Ureter (tissue), 1 donor: Measurements from ENCODE around the gene TSC22D1. TPM values are rescaled to one million over a fixed set of nuclear protein-coding genes. Genes with fewer than 3 reads are reported as not detected.

Experiments
- DNase-seq: peaks from one replicate; pipeline ENCODE4 v3.0.0-alpha.2; 2020; ENCODE audit warnings: low spot score
- total RNA-seq: library from RNA; stranded (reverse); gene quantifications from one replicate; pipeline ENCODE4 v1.2.4, GENCODE V29; 2023
- donor health status: DM: yes; HTN: yes; CAD: no.

Gene TSC22D1
- total RNA-seq, 1 donor from 2014 or later = 162 TPM

DNA sequence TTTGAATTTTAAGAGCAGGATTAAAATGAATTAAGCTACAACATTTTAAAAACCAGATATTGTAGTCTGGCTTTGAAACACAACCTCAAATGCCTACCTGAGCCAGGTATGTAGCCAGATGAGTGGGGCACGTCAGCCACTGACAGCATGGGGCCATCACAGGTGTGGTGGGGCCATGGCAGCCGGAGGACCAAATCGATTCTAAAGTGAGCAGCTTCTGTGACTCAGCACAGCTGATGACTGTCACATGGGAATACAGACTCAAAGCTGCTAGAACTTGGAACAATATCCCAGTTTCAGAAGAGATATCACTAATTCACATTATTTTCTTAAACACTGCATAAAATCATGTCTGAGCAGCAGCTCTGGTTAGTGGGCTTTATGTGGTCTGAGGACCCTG, 149.7 kb downstream of the TSC22D1 start:
- no peak for DNase-seq

DNA sequence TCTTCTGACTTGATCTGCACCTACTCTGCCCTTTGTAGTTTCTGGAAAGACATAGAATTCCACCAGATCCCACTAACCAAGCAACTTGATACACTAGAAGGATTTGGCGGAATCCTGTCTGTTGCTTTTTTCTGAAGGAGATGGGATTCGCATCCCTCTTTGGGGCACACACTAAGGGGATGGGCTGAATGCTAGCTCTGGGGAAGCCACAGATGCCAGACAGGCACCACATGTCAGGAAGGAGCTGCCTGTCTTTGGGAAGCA, 150.4 kb downstream of the TSC22D1 start:
- peak; percentile 18 for DNase-seq

DNA sequence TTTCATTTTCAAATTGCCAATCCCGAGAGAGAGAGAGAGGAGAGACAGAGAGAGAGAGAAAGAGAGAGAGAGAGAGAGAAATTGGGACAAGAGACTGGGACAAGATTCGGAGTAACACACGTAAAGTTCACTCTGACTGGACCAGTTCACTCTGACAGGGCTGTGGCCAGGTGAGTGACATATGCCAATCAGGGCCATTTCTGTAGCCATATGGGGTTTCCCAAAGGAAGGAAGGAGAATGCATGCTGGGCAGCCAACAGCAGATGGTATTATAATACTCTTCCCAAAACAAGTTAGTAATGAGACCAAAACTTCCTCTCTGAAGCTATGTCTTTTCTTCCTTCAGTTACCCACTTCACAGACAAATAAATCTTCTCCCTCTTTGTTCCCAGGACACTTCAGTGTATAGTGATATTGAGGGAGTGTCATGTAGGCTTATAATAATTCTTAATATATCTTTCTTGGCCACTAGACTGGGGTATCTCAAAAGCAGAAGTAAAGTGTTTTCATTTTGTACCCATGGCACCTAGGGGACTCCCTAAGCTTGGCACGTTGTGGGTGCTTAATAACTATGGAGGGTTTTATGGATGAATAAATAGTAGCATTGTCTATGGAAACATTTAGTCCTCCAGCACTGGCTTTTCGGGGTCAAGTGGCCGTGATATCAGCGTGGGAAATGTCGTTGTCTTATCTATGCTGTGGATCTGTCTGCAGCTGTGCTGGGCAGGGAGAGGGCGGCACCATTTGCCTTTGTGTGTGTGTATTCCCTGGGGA, 150.9 kb downstream of the TSC22D1 start:
- no peak for DNase-seq

DNA sequence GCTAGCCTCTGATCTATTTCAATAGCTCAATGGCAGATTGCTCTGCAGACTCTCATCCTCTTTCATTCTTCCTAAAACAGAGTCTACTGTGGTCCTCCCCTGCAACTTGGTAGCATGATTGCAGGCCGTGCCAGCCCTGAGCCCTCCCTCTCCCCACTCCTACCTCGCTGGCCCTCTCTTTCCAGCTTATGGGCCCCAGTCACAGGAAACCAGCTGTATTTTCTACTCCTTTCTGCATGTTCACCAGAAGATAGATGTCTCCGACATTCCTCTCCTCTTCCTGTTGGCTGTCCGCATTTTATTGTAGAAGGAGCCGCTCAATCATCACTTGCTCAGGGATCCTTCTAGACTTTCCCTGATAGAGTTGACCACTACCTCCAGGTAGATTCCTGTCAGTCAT, 152.3 kb downstream of the TSC22D1 start:
- DNase-seq = no peak

DNA sequence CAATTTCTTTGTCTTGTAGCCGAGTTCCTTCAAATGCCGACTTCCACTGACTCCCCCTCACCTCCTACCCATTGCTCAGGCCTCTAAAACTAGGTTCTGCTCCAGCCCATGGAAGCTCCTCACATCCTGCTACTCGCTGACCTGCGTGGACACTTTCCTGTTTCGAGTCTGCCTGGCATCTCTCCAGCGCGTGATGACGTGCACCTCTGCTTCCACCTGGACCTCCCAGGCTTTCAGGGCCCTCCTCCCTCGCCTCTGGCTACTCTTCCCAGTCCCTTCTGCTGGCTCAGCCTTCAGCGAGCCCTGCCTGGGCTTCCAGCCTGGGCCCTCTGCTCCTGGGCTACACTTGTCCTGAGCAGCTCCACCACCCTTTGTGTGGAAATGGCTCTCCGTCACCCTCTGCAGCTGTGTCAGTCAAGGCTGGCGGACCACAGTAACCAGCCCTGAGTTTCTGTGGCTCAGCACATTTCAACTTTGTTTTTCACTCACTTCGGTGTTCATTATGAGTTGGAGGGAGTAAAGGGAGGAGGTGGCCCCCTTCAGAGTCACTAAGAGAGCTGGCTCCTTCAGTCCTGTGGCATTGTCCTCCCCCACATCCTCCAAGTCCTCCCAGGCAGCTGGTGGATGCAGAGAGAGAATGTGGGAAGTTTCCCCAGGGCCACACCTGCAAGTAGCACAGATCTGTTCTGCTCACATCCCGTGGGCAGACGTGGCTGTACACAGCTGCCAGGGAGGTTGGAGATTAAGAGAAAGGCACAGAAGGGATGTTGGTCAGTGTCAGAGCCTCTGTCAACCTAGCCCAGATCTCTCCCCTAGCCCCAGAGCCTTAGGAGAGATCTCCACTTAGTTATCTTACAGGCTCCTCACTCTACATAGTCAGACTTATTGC, 153.1 kb downstream of the TSC22D1 start:
- DNase-seq = peak; percentile 28

DNA sequence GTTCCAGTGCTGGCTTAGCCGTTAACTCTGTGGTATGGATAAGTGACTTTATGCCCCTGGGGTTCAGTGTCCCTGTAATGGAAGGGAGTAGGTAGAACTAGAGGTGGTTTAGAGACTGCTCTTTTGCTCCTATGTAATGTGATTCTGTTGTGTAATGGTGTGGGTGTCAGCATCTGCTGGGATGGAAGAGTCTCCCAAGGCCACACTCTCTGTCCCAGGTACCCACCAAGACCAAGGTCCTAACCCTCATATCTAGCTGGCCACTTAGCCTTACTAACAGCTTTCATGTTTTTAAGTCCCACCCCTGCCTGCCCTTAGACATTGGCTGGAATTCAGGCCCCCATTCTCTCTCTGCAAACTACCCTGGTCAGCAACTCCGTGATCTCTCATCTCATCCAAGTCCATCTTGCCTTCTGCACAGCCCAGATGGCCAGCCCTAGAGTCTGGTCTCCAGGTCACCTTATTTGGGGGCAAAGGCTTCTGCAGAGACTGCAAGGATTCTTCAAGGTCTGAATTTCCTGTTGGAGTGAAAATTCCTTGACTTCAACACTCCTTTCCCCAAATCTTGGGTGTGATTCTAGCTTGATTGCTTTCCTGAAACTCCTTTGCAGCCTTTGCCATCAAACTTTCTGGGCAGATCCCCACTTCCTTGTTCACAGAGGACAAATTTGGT, 154.1 kb downstream of the TSC22D1 start:
- peak; percentile 23 for DNase-seq

DNA sequence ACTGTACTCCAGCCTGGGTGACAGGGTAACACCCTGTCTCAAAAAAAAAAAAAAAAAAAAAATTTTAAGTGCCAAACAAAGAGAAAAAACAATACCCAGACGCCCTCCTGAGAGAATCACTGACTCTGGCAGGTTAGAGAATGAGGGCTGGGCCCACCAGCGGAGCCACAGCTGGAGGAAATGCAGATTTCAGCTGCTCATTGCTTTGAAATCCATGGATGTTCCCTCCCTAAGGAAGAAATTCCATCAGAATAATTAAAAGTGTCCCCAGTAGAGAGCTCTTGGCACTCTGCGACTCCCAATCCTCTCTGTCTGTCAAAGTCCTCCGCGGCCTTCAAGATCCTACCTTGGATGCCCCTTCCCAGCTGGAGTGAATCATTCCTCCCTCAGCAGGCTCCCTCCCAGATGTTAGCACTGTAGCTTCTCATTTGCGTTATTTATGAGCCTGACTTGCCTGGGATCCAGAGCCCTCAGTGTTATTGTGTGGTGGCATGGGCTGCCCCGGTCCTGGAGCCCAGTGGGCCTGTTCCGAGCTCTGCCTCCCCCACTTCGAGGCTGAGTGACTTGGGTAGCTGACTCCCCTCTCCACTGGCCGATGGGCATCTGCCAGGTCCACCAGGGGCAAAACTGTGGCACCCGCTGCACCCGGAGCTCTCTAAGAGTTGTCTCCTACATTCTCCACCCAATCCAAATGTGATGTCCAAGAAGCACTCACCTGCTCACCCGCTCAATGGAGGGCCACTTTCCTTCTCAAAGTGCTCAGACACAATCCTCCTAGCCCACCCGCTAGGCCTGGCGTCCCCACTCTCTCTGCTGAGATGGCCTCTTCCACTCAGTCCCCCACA, 155.5 kb downstream of the TSC22D1 start:
- peak; percentile 28 for DNase-seq

DNA sequence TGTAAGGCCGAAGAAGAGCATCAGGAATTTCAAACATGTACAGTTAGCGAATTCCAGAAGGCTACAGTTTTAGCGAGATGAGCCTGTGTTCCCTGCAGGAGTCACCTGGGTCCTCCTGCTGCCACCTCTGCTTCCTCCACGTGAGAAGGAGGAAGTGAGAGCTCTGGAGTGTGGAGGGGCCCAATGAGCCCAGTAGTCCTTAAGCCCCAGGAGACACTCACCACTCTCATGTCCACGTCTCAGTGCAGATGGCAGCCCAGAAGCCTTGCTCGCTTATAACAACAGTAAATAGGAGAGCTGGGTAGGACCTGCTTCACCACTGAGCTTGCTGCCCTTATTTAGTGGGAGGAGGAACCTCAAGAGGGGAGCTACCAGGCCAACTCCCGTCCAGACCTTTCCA, 158.3 kb downstream of the TSC22D1 start:
- DNase-seq = no peak

DNA sequence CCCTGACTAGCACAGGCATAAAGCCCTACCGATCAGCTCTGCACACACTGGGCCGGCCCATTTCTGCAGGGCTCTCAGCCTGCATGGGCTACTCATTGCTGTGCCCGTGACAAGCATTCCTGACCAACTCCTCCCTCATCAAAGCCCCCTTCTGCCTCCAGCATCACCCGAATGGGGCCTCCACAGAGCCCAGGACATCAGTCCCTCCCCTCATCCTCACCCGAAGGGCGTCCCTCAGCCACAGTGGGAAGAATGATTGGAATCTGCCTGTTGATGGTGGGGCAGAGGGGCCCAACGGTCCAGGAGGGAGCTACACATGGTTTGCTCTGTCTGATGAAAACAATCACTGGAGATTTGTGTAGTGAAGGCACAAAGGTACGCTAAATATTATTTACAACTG, 158.7 kb downstream of the TSC22D1 start:
- DNase-seq = no peak

DNA sequence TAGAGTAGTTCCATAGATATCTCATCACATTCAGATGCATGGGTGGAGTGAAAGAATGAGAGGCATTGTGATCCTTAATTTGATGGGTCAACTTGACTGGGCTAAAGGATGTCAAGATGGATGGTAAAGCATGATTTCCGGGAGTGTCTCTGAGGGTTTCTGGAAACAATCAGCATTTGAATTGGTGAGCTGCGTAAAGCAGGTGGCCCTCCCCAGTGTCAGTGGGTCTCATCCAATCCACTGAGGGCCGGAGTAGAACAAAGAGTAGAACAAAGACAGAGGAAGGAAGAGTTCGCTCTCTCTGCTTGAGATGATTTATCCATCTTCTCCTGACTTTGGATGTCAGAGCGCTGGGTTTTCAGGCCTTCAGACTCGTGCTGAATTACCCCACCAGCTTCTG, 159.4 kb downstream of the TSC22D1 start:
- no peak for DNase-seq

DNA sequence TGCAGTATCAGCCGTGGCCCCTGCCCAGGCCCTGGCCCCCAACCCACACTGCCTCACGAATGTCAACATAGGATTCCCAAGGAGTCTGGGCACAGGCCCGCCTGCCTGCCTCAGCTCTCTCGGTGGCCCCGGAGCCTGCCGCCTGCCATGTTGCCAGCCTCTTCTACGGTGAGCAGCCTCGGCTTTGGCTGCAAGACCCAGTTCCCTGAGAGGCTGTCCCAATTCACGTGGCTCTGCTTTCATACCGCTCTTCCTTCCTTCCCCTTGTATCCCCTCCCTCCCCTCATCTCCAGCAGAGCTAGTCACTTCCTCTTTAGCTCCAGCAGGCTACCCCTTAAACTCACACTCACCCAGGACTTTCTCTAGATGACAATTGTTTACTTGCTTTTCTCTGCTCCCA, 159.8 kb downstream of the TSC22D1 start:
- no peak for DNase-seq

DNA sequence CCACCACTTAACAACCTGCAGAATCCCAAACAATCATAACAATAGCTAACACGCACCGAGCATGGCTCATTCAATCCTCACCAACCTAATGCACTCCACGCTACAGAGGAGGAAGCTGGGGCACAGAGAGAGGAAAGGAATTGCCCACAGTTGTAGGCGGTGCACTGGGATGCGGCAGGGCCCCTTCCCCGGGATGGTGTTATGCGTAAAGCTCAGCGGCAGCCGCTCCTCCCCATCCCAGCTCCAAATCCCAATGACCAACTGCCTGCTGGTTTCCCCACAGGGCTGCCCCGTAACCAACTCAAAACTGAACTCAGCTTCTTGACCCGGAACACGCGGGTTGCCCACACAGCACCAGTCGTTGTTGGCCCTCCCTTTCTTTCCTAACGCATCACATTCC, 160.3 kb downstream of the TSC22D1 start:
- DNase-seq = no peak

DNA sequence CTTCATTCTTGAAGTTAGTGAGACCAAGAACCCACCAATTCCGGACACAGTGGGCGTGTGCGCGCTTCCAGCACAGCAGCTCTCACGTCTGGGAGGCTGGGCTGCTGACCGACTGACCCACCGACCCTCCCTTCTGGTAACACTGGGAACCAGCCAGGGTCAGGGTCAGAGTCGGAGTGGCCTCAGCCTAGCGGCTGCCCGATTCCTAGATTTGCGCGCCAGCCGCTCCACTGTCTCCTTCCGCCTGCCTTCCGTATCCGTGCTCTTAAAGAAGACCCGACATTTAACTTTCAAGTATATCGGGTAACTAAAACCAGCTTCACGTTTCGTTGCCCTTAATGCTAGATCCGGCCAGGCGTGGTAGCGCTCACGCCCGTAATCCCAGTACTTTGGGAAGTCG, 161.4 kb downstream of the TSC22D1 start:
- no peak for DNase-seq

DNA sequence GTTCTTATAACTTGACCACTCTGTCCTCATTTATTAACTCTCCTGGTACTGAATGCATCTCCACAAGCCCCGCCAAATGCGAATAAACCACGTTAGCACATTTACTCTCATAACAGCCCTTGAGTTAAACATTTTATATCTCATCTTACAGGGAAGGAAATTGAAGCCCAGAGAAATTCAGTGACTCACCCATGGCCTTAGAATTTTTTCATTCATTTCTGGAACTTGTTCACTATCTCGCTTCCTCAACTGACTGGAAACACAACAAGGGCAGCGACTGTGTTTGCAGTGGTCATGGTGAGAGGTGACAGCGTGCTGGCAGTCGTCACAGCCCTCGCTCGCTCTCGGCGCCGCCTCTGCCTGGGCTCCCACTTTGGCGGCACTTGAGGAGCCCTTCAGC, 163.0 kb downstream of the TSC22D1 start:
- no peak for DNase-seq

DNA sequence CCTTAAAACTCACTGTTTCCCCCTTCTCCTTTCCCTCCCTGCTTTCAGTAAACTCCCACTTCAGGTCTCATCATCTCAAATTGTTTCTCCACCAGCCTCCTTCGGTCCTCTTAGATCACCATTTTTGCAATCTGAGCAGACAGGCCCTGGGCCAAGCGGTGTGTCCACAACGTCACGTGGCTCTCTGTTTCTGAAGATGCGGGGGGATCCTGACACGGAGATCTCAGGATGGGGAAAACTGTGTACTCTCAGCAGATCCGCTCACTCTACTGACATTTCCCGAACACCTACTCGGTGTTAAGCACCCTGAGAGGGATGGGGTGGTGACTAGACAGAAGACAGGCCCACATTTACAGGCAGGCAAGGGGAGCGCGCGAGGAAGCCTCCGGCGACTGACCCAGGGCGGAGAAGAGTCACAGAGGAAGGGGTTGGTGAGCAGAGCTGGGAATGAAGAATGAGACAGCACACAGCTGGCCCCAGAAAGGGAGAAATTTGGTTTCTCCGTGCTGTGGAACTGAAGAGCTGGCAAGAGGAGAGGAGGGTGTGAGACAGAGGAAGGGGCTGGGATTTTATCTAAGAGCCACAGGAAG, 163.7 kb downstream of the TSC22D1 start:
- no peak for DNase-seq

DNA sequence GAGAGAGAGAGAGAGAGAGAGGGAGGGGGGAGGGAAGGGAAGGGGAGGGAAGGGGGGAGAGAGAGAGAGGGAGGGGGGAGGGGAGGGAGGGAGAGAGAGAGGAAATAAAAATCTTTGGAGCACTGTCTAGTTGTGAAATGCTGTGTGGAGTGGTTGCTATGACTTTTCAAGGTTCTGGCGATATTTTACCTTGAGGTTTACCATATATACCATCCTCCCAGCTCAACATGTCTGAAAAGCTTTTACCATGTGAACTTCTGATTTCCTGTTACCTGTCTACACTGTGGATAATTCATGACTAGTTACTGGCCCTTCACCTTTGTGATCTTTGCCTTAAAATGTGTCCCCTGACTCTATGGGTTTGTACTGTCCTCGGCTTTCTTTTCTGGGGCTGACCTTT, 164.3 kb downstream of the TSC22D1 start:
- no peak for DNase-seq

DNA sequence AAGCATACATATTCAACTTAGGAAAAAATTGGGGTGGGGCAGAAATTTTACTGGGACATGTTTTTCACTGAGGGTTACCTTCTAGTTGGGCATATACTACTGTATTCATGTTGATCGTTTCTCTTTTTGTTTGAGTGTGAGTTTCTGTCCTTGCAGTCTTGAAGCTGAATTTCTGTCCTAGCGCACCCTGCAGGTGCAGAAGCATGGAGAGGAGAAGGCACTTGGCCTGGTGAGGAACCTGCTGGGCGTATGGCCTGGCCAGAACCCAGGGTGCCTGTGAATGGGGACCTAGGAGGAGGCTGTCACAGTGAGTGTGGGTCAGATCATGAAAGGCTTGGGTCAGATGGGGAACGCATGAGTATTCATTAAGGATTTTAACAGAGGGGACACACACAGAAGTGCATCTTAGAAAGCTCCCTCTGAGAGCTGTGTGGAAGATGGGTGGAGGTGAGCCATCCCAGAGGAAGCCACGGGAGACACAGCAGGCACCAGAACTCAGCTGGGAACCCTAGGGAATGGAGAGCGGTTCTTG, 165.7 kb downstream of the TSC22D1 start:
- no peak for DNase-seq

DNA sequence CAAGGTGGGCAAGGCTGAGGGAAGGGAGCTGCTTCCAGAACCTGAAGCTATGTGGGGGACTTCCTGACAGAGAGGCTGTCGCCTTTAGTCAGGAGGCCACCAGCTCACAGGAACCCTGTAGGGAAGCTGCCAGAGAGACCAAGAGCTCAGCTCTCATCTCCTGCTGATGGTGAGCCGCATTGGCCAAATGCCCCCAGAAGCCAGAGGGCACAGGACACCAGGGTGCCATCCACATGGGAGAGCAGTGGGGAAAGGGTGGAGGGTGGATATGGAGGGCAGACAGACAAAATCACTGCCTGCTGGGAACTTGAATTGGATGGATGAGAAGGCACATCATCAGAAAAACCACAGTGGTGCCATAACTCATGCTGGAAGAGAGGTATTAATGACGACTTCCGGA, 166.5 kb downstream of the TSC22D1 start:
- DNase-seq = no peak

DNA sequence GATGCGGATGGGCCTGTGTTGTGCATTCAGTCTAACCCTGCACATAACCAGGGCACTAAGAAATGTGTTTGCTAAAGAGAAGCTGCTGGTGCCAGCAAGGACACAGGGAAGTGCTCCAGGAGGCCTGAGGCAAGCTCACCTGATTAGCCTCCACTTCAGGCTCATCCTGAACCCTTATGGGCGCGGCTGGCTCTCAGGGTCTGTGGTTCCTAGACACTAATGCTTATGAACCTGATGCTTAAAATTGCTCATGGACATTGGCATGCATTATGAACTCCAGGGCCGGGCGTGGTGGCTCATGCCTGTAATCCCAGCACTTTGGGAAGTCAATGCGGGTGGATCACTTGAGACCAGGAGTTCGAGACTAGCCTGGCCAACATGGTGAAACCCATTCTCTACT, 168.2 kb downstream of the TSC22D1 start:
- no peak for DNase-seq

DNA sequence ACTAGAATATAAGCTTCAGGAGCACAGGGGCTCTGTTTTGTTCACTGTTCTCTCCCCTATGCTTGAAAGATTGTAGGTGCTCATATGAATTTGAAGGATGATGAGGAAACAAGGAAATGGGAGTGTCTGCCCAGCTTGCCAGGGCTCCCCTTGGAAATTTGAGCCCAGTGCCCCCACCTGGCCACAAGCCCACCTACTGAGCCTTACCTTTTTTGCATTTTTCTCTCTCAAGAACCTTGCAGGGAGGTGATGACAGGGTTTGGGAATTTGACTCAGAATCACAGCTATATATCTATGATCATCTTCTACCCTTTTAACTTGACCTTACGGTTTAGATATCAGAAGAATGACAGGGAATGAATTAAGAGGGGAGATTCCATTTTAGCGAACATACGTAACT, 168.8 kb downstream of the TSC22D1 start:
- DNase-seq = no peak

DNA sequence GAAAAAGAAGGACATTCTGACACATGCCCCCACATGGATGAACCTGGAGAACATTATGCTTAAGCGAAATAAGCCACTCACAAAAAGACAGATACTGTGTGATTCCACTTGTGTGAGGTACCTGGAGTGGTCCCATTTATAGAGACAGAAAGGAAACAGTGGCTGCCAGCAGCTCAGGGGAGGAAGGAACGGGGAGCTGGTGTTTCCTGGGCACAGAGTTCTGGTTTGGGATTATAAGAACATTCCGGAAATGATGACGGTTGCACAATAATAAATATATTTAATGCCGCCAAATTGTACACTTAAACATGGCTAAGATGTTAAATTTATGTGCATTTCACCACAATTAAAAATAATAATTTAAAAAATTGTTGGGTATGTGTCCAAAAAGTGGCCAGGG, 169.5 kb downstream of the TSC22D1 start:
- DNase-seq = no peak
